Immature natural killer cell (primary cell): ENCODE measurements around the gene HRH3. TPM values are rescaled to one million over a fixed set of nuclear protein-coding genes. Genes with fewer than 3 reads are reported as not detected.
A peak's percentile ranks its signal among the peaks of the same experiment; 100 is the strongest.

Source experiments
- DNase-seq, 3 donors: peaks; one replicate each; pipeline ENCODE4 v3.0.0; 2022; ENCODE audit warnings: mixed read lengths in 1 of 3
- H3K27ac Mint-ChIP-seq, 6 donors: one replicate each; pipeline ENCODE4 v1.8.0; 2020; ENCODE audit warnings: mixed read lengths in 6 of 6, mild to moderate bottlenecking in 5 of 6, inconsistent platforms in 4 of 6, moderate library complexity in 3 of 6
- H3K27me3 Mint-ChIP-seq, 3 donors: one replicate each; pipeline ENCODE4 v1.8.0; 2020 to 2021; ENCODE audit warnings: low read depth in 3 of 3, mild to moderate bottlenecking in 3 of 3, mixed read lengths in 3 of 3, moderate library complexity in 3 of 3, inconsistent platforms in 1 of 3
- H3K36me3 Mint-ChIP-seq, 3 donors: one replicate each; pipeline ENCODE4 v1.8.0; 2020; ENCODE audit warnings: mixed read lengths in 3 of 3, inconsistent platforms in 2 of 3, mild to moderate bottlenecking in 2 of 3
- H3K4me1 Mint-ChIP-seq, 2 donors: one replicate each; pipeline ENCODE4 v1.8.0; 2020; ENCODE audit warnings: inconsistent platforms in 2 of 2, mild to moderate bottlenecking in 2 of 2, mixed read lengths in 2 of 2, moderate library complexity in 1 of 2
- H3K4me3 Mint-ChIP-seq, 5 donors: one replicate each; pipeline ENCODE4 v1.8.0; 2020; ENCODE audit warnings: mild to moderate bottlenecking in 5 of 5, mixed read lengths in 5 of 5, inconsistent platforms in 3 of 5, moderate library complexity in 3 of 5
- H3K9me3 Mint-ChIP-seq, 6 donors: one replicate each; pipeline ENCODE4 v1.8.0; 2020; ENCODE audit warnings: mild to moderate bottlenecking in 6 of 6, mixed read lengths in 6 of 6, inconsistent platforms in 4 of 6, moderate library complexity in 3 of 6
- polyA plus RNA-seq, 3 donors: library from polyadenylated mRNA; unstranded; fragments of 300-500 nt; fragmentation: Illumina TruSeq; gene quantifications; one replicate each; pipeline ENCODE4 v1.2.3, GENCODE V29; 2021

Gene HRH3
- polyA plus RNA-seq, 3 donors from 2014 or later, result not detected

DNA sequence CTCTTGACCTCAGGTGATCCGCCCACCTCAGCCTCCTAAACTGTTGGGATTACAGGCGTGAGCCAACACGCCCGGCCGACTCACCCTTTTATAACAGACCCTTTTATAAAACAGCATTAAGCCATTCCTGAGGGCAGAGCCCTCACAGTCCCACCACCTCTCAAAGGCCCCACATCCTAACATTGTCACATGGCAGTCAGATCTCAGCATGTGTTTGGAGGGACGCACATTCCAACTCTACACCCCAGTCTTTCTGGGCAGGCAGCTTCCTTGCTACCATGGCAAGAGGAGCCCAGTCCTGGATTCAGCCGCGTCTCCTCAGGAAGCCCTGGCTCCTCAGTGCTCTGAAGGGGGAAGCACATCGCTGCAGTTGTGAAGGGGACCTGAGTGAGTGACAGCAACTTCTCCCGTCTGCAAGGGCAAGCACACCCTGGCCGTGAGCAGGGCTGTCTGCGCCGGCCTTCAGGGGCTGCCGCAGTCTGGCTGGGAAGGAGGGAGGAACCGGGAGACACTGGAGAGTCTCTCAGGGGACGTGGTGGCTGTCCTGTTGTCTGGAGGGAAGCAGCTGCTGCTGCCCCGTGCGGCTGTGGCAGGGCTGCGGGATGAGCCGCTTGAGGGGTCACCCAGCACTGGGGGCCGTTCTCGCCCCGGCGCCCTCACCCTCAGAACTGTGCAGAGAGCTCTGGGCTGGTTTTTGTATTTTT lies 34.1 kb upstream of the HRH3 start:
- Mint-ChIP-seq H3K27me3 (peaks cover 0 to 3% (median 2%) of the 10 kb centered on the region in 3 donors), H3K36me3 (peaks cover 0 to 12% (median 4%) of the 10 kb centered on the region in 3 donors), H3K27ac (no peak overlapping the region), H3K4me1 (peaks cover 47 to 53% of the 10 kb centered on the region in 2 donors), H3K9me3 (no peaks in the 10 kb centered on the region), H3K4me3 (no peak overlapping the region)
- DNase-seq, result no peak

DNA sequence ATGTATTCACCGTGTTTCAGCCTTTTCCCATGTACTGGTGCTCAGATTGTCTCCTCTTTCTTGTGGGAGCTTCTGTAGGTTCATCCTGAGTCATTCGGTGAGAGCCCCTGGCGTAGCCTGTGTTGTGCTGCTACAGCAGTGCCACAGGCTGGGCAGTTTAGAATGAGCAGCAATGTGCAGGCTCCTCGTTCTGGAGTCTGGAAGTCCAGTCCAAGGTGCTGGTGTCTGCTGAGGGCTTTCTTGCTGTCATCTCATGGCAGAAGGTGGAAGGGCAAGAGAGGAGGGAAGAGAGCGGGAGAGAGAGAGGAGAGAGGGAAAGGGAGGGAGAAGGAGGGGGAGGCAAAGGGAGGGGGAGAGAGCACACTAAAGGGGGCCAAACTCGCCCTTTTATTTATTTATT lies 33.3 kb upstream of the HRH3 start:
- Mint-ChIP-seq H3K9me3 (no peaks in the 10 kb centered on the region), H3K4me1 (peaks cover 49 to 51% of the 10 kb centered on the region in 2 donors), H3K27ac (no peak overlapping the region), H3K4me3 (no peak overlapping the region), H3K27me3 (peaks cover 0 to 3% (median 2%) of the 10 kb centered on the region in 3 donors), H3K36me3 (peaks cover 0 to 12% (median 4%) of the 10 kb centered on the region in 3 donors)
- DNase-seq, result no peak

DNA sequence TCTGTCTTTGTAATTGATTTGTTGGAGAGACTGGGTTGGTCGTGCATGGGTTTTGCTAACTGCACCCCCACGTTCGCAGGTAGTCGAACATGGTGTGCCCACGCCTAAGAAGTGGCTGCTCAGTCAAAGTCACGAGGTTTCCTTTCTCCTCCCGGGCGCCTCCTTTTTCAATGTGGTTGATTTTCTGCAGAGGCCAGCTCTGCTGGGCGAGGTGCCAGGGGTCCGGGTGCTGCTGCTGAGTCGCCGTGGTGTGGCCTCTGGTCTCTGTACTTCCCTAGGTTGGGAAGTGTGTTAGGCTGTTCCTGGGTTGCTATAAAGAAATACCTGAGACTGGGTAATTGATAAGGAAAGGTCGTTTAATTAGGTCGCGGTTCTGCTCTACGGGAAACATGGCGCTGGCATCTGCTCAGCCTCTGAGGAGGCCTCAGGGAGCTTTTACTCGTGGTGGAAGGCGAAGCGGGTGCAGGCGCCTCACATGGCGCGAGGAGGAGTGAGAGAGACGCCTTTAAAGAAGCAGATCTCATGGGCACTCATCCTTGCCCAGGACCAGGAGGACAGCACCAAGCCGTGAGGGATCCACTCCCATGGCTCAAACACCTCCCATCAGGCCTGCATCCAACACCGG lies 32.4 kb upstream of the HRH3 start:
- H3K27me3 Mint-ChIP-seq, result peaks cover 0 to 3% (median 2%) of the 10 kb centered on the region in 3 donors
- H3K4me3 Mint-ChIP-seq, result no peak overlapping the region
- peak overlapping the region in 3 of 6 donors; percentile 20 to 78 (median 59) for H3K27ac Mint-ChIP-seq
- H3K4me1 Mint-ChIP-seq, result peaks cover 52 to 54% of the 10 kb centered on the region in 2 donors
- no peaks in the 10 kb centered on the region for H3K9me3 Mint-ChIP-seq
- H3K36me3 Mint-ChIP-seq, result peaks cover 0 to 12% (median 4%) of the 10 kb centered on the region in 3 donors
- no peak for DNase-seq

DNA sequence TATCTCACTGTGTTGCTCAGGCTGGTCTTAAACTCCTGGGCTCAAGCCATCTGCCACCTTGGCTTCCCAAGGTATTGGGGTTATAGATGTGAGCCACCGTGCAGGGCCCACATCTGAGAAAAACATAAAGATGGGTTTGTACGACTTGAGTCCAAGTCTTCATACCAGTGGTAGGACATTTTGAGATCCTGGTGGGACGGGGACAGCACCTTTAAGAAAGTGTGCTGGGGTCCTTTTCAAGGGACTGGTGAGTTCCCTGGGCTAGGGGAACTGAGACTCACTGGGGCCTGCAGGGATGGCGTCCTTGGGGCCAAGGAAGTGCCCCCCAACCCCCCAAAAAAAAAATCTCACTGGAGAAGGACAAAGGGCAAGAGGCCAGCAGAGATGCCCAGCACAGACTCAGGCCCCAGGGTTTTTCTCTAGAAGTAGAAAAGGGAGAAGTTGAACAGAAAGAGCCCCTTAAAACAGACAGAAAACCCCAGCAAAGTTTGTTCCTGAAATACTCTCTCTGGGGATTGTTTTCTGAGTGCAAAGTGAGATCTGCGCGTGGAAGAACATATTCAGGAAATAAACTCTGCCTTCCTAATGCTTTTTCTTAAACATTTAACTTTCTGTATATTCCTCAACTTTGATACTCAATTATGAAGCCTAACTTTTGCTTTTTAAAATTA lies 28.9 kb upstream of the HRH3 start:
- no peaks in the 10 kb centered on the region for H3K9me3 Mint-ChIP-seq
- no peak overlapping the region for H3K4me3 Mint-ChIP-seq
- peaks cover 0 to 4% (median 0%) of the 10 kb centered on the region in 3 donors for H3K36me3 Mint-ChIP-seq
- H3K27ac Mint-ChIP-seq, result peak overlapping the region in 1 of 6 donors; percentile 30
- DNase-seq, result no peak
- peaks cover 0 to 9% (median 0%) of the 10 kb centered on the region in 3 donors for H3K27me3 Mint-ChIP-seq
- H3K4me1 Mint-ChIP-seq, result peaks cover 67 to 70% of the 10 kb centered on the region in 2 donors

DNA sequence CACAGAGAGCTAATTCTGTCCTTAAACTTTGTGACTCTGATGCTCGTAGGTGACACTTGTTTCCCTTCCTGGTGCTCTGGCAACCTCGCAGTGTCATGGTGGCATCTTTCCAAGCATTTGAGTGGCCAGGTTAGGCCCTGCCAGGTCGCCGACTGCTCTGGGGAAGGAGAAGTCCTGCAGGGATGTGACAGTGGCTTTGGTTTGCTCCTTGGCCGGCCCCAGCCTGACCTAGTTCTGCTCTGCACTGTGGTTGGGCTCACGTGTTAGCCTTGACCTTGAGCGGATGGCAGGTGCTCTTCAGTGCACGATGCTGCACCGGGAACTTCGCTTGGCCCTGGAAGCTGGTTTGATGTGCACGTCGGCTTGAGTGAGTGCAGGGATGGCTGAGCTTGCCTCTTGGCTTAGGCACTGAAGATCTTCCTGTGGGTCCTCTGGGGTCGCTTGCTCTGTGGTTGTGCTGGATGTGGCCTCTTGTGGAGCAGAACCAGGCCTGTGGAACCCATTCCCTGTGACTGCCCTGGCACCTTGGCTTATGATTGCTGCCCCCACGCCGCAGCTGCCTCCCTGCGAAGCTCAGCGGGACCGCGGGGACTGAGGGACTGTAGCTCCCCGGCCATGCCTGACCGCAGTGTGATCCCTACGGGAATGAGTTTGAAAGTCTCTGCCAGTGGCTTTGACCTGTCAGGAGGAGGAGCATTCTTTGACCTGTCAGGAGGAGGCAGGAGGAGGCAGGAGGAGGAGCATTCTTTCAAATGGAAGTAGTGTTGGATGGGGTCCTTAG lies 27.0 kb upstream of the HRH3 start:
- no peak for DNase-seq
- H3K27ac Mint-ChIP-seq, result peak overlapping the region in 4 of 6 donors; percentile 49 to 85 (median 72)
- H3K36me3 Mint-ChIP-seq, result no peaks in the 10 kb centered on the region
- peak overlapping the region; percentile 60 to 72 (median 64) for H3K4me3 Mint-ChIP-seq
- peaks cover 67 to 69% of the 10 kb centered on the region in 2 donors for H3K4me1 Mint-ChIP-seq
- no peaks in the 10 kb centered on the region for H3K9me3 Mint-ChIP-seq
- H3K27me3 Mint-ChIP-seq, result peaks cover 0 to 9% (median 0%) of the 10 kb centered on the region in 3 donors

DNA sequence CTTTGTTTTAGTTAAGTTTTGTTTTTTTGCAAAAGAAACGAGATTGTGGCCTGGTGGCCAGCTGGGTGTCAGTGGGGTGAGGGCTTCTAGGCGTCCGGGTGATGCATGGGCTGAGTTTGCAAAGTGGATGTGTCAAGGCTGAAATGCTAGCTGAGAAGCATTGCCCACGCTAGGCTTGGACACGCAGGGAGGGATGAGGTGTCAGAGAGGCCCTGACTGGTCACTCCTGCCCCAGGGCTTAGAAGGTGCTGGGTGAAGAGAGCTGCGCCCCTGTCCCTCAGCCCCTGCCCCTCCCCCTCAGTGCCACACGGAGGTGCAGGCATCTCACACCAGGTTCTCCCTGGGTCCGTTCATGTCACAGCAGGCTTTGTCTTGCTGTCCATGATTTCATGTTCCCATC lies 26.4 kb upstream of the HRH3 start:
- Mint-ChIP-seq H3K27ac (peak overlapping the region in 5 of 6 donors; percentile 70 to 85 (median 74)), H3K36me3 (no peaks in the 10 kb centered on the region), H3K4me3 (peak overlapping the region; percentile 60 to 72 (median 64)), H3K9me3 (no peaks in the 10 kb centered on the region), H3K4me1 (peaks cover 69 to 73% of the 10 kb centered on the region in 2 donors), H3K27me3 (peaks cover 0 to 9% (median 0%) of the 10 kb centered on the region in 3 donors)
- no peak for DNase-seq

DNA sequence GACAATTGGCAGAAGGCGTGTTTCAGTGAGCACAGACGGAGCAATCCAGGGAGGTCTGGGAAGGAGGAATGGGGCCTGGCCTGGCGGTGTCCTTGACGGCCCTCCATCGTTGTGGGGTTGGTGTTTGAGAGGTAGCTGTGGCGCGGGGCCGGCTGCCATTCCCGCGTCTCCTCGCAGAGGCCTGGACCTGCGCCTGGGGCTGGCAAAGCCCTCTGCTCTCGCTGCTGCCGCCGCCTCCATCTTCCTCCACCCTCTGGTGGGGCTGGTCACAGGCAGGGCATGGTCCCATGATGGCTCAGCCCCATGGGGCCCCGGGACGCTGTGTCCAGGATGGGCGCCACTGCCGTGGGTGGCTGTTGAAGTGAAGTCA lies 25.8 kb upstream of the HRH3 start:
- peaks cover 0 to 9% (median 0%) of the 10 kb centered on the region in 3 donors for H3K27me3 Mint-ChIP-seq
- H3K27ac Mint-ChIP-seq, result peak overlapping the region; percentile 67 to 94 (median 78)
- peaks cover 72 to 76% of the 10 kb centered on the region in 2 donors for H3K4me1 Mint-ChIP-seq
- H3K4me3 Mint-ChIP-seq, result peak overlapping the region; percentile 53 to 76 (median 63)
- H3K36me3 Mint-ChIP-seq, result no peaks in the 10 kb centered on the region
- DNase-seq, result no peak
- no peaks in the 10 kb centered on the region for H3K9me3 Mint-ChIP-seq

DNA sequence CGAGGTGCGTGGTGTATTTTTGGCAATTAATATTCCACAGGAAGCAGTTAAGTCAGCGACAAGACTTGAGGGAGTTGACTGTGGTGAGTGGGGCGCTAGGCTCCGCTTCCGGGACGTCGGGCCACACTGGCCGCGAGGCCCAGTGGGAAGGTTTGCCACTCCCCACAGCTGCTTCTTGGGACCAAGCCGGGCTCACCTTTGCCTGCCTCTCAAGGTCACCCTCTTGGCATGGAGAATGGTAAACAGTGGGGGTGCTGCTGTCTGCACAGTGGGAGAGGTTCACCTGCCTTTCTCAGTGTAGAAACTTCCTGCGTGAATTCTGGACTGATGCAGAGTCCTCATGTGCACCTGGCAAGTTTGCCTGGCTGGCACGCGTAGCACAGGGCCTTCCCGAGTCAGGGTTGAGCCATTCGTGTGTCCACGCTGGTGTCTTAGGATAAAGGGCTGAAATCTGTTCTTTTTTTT lies 24.6 kb upstream of the HRH3 start:
- Mint-ChIP-seq H3K27ac (peak overlapping the region; percentile 70 to 94 (median 81)), H3K36me3 (peaks cover 0 to 4% (median 0%) of the 10 kb centered on the region in 3 donors), H3K4me1 (peaks cover 75 to 79% of the 10 kb centered on the region in 2 donors), H3K4me3 (peak overlapping the region; percentile 72 to 81 (median 77)), H3K27me3 (peaks cover 0 to 9% (median 0%) of the 10 kb centered on the region in 3 donors), H3K9me3 (no peaks in the 10 kb centered on the region)
- DNase-seq, result peak; percentile 43 to 55 (median 51)

DNA sequence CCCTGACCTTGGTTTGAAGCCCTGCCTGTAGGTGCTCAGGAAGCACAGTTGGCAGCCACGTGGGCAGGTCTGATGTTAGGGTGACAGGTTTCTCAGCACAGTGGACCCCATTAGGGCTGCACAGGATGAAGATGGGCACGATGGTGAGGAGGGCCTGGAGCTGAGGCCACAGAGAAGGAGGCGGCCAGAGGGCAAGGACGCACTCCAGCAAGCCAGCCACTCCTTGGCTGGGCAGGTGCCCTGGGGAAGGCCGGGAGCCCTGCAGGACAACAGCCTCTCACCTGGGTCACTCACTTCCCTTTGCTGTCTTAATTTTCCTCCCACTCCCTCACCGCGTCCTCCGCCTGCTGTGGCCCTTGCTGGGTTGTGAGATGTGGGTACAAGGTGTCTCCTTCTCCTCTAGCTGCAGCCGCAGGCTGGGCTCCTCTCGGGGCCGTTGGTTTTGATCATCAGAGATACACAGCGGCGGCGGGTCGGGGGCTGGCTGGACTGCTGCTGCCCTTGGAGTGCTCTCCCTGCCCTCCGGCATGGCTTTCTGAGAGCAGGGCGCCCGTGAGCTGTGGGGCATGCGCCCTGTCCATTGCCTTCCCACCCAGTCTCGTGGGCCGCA lies 23.9 kb upstream of the HRH3 start:
- Mint-ChIP-seq H3K4me1 (peaks cover 78 to 86% of the 10 kb centered on the region in 2 donors), H3K4me3 (peak overlapping the region; percentile 72 to 81 (median 77)), H3K9me3 (no peaks in the 10 kb centered on the region), H3K27me3 (peaks cover 0 to 9% (median 0%) of the 10 kb centered on the region in 3 donors), H3K36me3 (peaks cover 0 to 4% (median 0%) of the 10 kb centered on the region in 3 donors), H3K27ac (peak overlapping the region; percentile 70 to 94 (median 81))
- DNase-seq, result peak in 1 of 3 donors; percentile 33

DNA sequence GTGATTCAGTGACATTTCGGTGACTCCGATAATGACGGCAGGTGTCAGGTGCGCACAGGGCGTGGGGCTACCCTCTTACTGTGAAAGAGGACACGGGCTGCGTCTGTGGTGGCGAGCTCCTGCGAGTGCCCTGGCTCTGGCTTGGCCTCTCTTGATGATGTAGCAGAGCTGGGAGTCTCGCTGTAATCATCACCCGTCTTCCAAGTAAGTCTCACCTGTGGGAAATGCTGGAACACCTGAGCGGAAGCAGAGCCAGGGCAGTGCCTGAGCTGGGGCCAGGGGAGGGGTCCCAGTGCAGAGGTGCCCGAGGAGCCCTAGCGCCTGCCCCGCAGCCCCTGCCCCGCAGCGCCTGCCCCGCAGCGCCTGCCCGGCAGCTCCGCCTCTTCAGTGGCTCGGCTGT lies 23.0 kb upstream of the HRH3 start:
- H3K4me3 Mint-ChIP-seq, result peak overlapping the region in 1 of 5 donors; percentile 41
- peak overlapping the region; percentile 12 to 83 (median 56) for H3K27ac Mint-ChIP-seq
- no peaks in the 10 kb centered on the region for H3K9me3 Mint-ChIP-seq
- H3K4me1 Mint-ChIP-seq, result peaks cover 76 to 84% of the 10 kb centered on the region in 2 donors
- peaks cover 0 to 4% (median 0%) of the 10 kb centered on the region in 3 donors for H3K36me3 Mint-ChIP-seq
- no peak for DNase-seq
- peaks cover 0 to 10% (median 0%) of the 10 kb centered on the region in 3 donors for H3K27me3 Mint-ChIP-seq

DNA sequence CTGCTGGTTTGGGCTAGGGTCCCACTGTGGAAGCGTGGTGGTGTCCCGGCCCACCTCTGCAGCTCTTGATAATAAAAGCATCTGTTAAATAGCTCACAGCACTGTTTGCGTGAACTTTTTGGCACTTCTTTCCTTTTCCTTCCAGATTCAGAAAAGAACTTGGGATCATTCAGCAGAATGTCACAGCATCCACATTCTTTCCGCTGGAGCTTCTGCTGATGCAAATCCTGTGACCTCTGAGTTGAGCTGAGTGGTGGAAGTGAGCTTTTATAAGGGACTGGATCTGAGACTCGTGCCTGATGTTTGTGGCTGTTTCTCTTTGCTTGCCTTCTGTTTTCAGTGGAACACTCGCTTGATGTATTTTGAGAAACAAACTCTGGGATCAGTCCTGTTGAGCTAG lies 22.1 kb upstream of the HRH3 start:
- Mint-ChIP-seq H3K4me3 (peak overlapping the region in 3 of 5 donors; percentile 15 to 45 (median 21)), H3K4me1 (peaks cover 79 to 85% of the 10 kb centered on the region in 2 donors), H3K36me3 (peaks cover 0 to 4% (median 0%) of the 10 kb centered on the region in 3 donors)

DNA sequence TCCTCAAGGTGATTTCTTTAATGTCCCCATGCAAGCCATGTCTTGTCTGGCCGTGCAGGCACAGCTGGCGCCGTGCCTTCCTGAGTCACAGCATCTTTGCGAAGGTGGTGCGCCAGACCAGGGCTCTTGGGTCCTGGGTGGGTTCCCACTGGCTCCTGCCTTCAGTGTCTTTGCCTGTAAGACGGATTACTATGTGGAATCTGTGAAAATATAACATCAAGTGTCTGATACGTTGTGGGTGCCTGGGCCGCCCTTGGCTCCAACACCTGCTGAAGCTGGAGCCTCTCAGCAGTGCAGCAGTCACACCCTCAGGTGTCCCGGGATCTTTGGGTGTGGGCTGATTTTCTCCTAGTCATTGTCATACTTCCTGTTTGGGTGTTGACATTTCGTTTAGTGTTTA lies 21.4 kb upstream of the HRH3 start:
- peak overlapping the region in 4 of 5 donors; percentile 13 to 57 (median 32) for H3K4me3 Mint-ChIP-seq
- H3K27ac Mint-ChIP-seq, result peak overlapping the region in 3 of 6 donors; percentile 22 to 55 (median 31)
- H3K9me3 Mint-ChIP-seq, result no peaks in the 10 kb centered on the region
- no peak for DNase-seq
- H3K36me3 Mint-ChIP-seq, result peaks cover 0 to 4% (median 0%) of the 10 kb centered on the region in 3 donors
- H3K4me1 Mint-ChIP-seq, result peaks cover 72 to 78% of the 10 kb centered on the region in 2 donors
- peaks cover 0 to 11% (median 0%) of the 10 kb centered on the region in 3 donors for H3K27me3 Mint-ChIP-seq

More for the DNA sequence above, 22.1 kb upstream of the HRH3 start:
- Mint-ChIP-seq H3K27ac (peak overlapping the region in 5 of 6 donors; percentile 35 to 83 (median 72)), H3K9me3 (no peaks in the 10 kb centered on the region), H3K27me3 (peaks cover 0 to 11% (median 0%) of the 10 kb centered on the region in 3 donors)
- no peak for DNase-seq
